ENCODE measurements around the gene KISS1R.
"Not testable (repeated sequence)": the region's sequence is repeated elsewhere in the genome, so short reads cannot be mapped to it uniquely, and the experiment has no call there.

The KISS1R gene

DNA sequence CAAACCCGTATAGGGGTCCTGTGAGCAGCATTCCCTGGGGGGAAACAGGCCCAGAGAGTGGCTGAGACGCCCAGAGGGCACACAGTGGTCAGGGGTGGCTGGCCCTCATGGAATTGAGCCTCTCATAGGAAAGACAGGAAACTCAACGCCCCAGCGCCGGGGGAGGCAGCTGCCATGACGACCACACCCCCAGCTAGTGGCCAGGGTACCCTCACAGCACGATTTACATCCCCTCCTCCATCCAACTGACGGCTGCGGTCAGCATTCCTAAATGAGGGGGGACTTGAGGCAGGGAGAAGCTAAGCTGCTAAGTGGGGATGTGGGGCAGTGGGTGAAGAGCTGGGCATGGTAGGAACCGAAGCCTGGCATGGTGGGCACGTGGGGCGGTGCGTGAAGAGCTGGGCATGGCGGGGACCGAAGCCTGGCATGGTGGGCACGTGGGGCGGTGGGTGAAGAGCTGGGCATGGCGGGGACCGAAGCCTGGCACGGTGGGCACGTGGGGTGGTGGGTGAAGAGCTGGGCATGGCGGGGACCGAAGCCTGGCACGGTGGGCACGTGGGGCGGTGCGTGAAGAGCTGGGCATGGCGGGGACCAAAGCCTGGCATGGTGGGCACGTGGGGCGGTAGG lies 34.1 kb upstream of the KISS1R start:
- DNase-seq = no peak

DNA sequence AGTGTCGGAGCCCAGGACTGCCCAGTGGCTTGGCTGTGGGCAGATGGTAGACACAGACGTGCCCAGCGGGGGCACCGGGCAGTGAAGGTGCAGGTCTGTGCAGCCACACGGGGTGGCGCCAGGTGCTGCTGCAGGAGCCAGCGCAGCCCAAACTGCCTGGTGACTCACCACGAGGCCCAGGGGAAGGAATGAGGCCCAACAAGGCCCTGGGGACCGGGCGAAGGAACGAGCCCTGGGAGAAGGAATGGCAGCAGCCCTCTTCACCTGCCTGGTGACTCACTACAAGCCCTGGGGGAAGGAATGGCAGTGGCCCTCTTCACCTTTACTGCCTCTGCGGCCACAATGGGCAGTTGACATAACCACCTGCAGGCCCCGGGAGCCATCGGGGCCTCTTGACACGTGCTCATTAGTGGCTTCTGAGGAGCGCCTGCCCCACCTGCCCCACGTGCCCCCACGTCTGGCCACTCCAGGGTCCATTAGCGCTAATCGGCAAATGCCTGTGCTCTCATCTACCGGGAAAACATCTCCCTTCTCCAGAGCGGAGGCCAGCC lies 33.4 kb upstream of the KISS1R start:
- DNase-seq = no peak

- DNase-seq = no peak
Measured at GRCh38 chr19:884420-885211, 32.5 kb upstream of the KISS1R start.

DNA sequence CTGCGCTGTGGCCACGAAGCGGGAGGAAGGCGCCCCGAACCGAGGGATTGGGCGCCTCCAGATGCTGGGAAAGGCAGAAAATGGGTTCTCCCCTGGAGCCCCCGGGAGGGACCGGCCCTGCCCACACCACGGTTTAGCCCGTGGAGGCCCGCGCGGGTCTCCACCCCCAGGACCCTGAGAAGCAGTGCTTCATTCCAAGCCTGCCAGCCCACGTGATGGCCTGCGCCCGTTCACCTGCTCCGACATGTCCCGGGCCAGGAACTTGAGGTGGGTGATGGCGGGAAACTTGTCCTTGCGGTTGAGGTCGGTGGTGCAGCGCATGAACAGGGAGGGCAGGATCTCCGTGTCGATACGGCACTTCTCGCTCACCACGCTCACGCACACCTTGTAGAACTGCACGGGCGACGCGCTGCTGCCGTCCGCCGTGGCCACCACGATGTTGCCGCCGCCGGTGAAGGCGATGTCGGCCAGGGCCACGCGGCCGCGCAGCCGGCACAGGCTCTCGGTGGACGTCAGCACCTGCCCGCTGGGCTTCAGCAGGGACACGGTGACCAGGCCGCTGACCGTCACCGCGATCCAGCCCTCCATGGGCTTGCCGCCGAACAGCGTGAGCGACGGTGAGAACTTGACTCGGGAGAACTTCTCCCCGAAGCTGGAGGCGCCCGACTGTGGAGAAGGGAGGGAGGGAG lies 31.5 kb upstream of the KISS1R start:
- no peak for DNase-seq

GRCh38 chr19:887072-887471 lies 30.1 kb upstream of the KISS1R start:
- no peak for DNase-seq

DNA sequence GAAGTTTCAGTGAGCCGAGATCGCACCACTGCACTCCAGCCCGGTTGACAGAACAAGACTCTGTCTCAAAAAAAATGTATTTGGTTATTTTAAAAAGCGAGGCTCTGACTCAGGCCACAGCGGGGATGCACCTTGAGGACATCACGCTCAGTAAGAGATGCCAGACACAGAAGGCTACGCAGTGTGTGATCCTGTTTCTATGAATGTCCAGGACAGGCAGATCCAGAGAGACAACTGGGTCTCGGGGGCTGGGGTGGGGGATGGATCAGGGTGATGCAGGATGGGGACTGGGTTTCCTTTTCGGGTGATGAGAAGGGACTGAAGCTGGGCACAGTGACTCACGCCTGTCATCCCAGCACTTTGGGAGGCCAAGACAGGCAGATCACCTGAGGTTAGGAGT lies 29.5 kb upstream of the KISS1R start:
- DNase-seq = no peak

DNA sequence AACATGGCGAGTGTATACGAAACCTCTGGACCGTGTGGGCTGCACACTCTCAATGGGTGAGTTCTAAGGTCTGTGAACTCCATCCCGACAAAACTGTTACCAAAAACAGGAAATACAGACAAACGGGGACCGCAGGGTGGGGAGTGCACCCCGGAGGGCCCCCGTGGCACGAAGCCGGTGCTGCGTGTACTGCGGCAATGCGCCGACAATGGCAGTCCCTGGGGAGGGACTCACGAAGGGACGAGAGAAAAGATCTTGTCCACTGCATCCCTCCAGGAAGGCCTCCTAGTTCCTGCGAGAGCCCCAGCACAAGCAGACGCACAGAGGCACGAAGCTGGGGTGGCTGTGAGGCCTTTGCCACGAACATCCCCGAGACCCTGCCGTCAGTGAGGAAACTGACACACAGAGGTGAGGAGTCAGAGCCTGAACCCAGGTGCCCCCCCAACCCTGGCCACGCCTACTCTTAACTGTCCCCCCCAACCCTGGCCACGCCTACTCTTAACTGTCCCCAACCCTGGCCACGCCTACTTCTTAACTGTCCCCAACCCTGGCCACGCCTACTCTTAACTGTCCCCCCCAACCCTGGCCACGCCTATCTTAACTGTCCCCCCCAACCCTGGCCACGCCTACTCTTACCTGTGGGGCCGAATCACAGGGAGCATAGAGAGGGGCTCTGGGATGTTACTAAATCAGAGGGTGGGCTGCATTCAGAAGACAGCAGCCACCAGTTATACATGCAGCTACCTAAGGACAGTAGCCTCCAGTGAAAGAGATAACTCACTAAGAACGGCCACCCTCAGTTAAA lies 28.4 kb upstream of the KISS1R start:
- DNase-seq = peak; percentile 44

DNA sequence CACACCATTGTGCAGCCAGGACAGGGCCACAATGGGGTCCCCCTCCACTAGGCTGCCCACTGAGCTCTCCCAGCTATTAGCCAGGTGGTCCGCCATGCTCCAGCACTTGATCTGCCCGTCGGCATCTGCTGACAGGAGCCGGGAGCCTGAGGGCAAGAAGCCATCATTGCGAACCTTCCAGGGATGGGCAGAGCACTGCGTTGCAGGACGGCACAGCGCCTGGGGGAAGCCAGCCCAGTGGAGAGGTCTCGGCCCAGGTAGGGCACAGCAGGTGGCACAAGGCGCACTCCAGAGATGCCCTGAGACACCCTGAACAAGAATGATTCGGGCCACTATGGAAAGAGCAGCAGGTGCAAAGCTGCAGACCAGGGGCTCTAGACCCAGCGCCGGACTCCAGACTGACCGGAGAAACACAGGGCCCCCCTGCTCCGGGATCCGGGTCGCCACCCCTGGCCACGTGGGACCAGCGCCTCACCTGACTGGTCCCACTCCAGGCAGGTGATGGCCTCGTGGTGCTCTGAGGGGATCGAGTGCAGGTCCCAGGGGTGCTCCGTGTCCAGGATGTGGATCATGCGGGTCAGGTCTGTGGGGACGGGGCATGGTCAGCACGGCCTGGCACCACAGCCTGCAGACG lies 27.4 kb upstream of the KISS1R start:
- no peak for DNase-seq

DNA sequence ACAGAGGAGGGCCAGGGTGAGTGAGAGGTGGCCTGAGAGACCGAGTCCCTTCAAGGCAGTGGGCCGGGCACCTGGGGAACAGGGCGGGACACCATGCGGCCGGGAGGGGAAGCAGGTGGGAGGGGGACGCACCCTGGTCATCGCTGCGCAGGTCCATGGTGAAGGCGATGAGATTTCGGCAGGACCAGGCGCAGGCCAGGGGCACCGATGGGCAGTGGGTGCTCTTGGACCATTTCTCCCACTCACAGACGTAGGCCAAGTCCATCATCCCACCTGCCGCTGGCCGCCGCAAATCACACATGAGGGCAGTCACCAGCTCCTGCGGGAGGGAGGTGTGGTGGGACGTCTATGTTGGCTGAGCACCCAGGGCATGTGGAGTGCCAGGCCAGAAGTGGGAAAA lies 26.3 kb upstream of the KISS1R start:
- no peak for DNase-seq

DNA sequence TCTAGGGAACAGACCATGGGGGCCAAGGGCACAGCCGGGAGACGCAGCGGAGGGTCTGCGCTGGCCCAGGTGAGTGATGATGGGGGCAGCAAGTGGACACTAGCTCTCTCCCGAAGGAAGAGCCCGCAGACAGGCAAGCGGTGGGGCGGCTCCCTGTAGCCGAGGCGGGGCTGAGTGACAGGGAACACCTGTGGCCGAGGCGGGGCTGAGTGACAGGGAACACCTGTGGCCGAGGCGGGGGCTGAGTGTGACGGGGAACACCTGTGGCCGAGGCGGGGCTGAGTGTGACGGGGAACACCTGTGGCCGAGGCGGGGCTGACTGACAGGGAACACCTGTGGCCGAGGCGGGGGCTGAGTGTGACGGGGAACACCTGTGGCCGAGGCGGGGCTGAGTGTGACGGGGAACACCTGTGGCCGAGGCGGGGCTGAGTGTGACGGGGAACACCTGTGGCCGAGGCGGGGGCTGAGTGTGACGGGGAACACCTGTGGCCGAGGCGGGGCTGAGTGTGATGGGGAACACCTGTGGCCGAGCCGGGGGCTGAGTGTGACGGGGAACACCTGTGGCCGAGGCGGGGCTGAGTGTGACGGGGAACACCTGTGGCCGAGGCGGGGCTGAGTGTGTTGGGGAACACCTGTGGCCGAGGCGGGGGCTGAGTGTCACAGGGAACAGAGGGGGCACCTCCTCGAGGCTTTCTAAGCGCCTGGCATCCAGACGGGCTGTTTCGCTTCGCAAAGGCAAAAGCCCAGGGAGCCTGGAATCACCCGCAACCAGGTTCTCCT lies 25.5 kb upstream of the KISS1R start:
- not testable (repeated sequence) for DNase-seq

DNA sequence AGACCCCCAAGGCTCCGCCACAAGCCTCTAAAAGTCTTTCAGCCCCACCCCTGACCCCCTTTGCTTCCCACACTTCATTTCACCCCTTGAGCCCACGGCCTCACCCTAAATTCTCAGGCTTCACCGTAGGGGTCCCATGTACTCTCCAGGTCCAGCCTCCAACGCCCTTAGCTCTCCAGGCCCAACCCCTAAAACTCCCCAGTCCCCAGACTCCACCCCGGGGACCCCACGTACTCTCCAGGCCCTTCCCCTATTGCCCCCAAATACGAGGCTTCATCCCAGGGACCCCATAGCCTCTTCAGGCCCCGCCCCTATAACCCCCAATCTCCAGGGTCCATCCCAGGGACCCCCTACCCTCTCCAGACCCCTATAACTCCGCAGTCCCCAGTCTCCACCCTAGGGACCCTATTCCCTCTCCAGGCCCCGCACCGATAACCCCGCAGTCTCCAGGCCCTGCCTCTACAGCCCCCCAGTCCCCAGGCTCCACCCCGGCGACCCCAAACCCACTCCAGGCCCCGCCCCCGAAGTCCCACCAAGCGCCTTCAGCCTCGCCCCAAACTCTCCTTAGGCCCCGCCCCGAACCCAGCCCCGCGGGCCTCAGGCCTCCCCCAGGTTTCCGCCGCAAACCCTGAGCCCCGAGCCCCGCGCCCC lies 24.8 kb upstream of the KISS1R start:
- DNase-seq = no peak

DNA sequence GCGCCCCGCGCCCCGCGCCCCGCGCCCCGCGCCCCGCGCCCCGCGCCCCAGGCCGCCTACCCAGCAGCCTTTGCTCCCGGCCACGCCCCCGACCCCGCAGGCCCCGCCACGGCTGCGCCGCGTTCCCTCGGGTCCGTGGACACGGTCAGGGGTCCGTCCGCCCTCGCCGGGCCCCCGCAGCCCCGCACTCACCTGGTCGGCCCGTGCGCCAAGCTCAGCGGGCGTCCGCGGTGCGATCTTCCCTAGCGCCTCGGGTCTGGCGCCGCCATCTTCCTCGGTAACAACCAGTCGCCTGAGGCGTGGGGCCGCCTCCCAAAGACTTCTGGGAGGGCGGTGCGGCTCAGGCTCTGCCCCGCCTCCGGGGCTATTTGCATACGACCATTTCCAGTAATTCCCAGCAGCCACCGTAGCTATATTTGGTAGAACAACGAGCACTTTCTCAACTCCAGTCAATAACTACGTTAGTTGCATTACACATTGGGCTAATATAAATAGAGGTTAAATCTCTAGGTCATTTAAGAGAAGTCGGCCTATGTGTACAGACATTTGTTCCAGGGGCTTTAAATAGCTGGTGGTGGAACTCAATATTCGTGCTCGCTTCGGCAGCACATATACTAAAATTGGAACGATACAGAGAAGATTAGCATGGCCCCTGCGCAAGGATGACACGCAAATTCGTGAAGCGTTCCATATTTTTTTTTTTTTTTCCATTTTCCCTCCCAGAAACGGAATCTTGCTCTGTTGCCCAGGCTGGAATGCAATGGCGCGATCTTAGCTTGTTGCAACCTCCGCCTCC lies 24.0 kb upstream of the KISS1R start, which contains the start of the genes MED16 and RNU6-9:
MED16 (minus strand) TSS at position 294 of the 796 bp plus-strand sequence. CDS start 2,056 bp downstream, outside the sequence.
RNU6-9 (plus strand) TSS at position 591 of the 796 bp plus-strand sequence.
- DNase-seq = peak; percentile 83

GRCh38 chr19:896434-896833 lies 20.7 kb upstream of the KISS1R start:
- DNase-seq = no peak

GRCh38 chr19:896999-897398 lies 20.1 kb upstream of the KISS1R start:
- DNase-seq = no peak

GRCh38 chr19:897442-898039 lies 19.6 kb upstream of the KISS1R start:
- no peak for DNase-seq

DNA sequence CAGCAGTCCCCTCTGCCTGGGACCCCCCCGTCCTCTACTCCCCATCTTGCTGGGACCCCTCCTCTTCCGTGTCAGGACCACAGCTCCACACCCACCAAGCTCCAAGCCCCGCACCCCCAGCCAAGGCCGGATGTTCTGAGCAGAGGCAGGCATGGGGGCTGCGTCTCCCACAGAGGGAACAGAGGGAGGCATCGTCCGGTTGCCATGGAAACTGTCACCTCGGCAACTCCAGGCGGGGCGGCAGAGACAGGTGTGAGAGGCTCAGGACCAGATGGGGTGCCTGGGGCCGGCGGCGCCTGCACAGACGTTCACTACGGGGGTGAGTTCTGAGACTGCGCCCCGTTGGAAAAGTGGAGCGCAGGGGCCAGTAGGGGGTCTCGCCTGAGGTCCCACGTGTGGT lies 18.5 kb upstream of the KISS1R start:
- DNase-seq = no peak

- DNase-seq = no peak
Measured at GRCh38 chr19:899336-900042, 17.6 kb upstream of the KISS1R start.

DNA sequence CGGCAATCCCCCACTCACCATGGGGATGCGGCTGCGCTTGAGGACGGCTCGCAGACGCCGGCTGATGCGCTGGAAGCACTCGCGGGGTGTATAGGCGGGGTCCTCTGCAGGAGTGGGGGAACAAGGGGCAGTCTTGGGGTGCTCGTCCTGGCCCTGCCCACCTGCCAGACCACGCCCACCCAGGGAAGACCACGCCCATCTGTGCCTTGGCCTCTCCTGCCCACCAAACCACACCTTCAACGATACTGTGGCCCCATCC lies 17.2 kb upstream of the KISS1R start:
- no peak for DNase-seq

Data from stimulated activated naive CD4-positive, alpha-beta T cell treated with Interleukin-2 at 50 U/mL for 16 hours (primary cell).